Islet of Langerhans (tissue), 1 donor: ENCODE results near the gene CISH.

Experiments
- FAIRE-seq: peaks from one replicate; lab custom pipeline; 2011; peaks lifted over from hg19 to GRCh38; lab: Jason Lieb, UNC

The CISH gene

DNA sequence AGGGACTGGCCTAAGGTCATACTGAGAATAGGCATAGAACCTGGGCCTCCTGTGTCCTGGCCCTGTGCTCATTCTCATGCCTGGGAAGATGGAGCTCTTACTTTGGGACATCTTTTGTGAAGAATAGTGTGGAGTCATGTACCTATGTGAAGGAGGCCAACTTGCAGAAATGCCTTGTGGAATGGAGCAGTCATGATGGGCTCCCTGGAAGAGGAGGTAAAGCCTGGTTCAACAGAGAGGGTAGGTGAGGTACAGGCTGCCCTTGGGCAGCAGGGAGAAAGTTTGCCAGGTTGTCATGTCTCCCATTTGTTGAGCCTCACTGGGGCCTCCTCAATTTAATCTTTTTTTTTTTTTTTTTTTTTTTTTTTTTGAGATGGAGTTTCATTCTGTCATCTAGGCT, 23.5 kb upstream of the CISH start:
- no peak for FAIRE-seq

DNA sequence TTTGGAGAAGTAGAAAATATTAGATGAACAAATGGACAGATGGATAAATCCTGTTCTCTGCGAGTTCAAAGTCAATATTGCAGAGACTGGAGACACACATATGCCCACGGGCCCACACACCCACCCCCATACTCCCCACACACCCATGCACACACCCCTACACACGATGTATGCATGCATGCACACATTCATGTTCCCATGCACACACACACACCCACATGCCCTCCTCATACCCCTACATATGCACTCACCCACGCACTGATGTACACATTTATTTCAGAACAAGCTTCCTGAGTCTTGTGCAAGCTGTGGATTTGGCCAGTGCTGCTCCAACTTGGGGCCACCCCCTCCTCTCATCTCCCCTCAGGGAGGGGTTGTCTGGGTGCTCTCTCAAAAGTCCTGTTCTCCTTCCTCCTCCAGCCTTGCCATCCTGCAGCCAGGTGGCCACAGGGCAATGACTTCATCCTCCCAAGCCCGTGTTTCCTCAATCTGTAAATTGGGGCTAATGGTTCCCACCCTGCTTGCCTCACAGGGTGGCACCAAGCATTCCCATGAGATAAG, 21.7 kb upstream of the CISH start:
- FAIRE-seq: no peak

DNA sequence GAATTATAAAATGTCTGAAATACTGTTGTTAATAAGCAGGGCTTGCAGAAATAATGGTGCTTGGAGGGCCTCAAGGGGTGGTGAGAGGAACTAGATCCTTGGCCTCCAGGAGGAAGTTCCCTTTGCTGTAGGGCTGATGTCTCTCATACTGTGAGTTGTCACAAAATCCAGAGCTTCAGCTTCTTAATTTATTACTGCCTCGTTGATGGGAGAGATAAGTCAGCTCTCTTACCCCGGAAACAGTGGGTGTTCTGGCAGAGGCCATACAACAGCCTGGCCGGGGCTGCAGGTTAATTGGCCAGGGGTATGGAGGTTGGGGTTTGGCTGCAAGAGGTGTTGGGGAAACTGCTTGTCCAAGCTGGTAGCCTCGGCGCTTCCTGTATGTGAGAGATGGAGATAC, 20.9 kb upstream of the CISH start:
- no peak for FAIRE-seq

DNA sequence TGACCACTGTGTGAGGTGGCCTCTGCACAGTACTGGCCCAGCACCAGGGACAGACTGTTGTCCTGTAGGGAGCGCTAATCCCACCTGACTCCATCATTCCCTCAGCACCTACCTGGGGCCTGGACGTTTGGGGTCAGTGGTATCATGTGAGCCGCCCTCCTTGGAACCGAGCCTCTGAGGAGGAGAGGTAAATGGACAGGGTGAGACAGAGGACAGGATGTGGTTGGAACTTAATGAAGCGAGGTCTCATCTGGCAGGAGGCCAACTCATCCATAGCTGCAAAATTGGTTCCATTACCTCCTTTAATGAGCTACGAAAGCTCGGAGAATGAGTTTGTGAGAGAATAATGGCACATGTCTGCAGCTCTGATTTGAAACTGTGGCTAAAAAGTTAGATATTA, 19.3 kb upstream of the CISH start:
- FAIRE-seq: peak; percentile 92

DNA sequence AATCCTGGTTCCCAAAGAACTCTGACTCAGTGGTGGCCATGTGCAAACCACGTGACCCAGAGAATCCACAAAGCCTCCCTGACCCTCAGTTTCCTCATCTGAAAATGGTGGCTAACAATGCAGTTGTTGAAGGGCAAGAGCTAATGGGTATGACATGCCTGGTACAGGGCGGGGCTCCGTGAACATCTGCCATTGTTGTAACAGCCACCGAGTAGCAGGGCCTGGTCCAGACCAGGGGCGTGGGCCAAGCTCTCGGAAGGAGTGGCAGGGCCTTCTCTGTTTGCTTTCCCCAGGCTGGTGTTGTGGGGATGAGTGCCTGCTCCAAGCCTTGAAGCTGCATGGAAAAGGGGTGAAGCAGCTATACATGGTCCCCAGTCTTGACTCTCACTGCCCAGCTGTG, 18.8 kb upstream of the CISH start:
- FAIRE-seq: no peak

DNA sequence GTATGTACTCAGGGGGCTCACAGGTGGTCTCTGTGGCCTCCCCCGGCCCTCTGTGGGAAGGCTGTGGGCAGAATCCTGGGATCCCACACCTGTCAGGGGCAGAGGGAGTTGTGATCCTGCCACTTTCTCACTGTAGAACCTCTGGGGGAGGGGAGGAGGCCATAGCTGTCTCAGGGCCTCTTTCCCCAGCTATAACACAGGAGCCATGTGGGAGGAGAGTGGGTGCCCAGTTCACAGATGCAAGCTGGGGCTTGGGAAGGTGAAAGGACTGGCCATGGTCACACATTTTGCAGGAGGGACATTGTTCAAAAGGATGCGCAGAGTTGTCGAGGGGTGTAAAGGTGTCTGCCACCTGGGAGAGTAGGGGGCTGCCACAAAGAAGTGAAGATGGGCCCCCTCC, 17.0 kb upstream of the CISH start:
- no peak for FAIRE-seq

DNA sequence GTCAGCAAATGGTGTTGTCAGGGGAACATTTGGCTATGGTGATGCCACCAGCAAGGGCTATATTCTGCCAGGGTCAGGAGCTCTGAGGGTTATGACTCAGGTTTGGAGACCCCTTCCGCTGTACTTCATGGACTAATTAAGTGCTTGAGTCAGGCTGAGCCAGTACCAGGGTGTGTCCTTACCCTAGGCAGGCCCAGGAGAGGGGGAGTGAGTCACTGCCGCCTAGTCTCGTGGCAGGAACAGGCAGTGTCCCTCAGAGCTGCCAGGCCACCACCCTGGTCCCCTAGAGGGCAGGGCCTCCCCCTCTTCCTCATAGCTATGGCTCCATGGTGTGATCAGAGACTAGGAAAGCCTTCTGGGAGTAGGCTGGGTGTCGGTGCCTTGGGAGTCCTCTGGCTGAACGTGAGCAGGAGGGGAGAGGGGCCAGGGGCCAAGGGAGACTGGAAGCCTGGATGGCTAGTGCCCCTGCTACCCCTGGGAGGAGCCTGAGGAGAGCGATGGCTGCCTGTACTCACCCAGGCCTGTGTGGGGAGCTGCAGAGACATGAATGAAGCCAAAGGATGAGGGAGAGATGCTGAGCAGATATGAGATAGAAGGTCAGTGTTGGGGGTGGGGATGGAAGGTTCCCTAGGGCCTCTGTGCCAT, 16.0 kb upstream of the CISH start:
- no peak for FAIRE-seq

DNA sequence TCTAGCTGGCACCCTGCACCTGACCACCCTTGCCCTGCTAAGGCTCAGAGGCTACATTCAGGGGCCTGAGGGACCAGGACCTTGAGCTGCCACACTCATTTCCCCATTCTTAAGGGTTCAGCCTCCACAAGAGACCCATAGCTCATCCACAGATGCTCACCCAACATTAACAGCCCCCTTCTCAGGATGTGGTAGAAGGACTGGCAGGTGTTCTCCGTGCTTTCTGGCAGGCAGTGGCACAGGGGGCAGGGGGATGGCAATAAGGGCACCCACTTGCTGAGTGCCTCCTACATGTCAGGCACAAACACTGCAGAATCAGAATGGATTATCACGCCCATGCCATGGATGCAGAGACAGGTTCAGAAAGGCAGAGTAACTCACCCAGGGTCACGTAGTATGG, 14.8 kb upstream of the CISH start:
- no peak for FAIRE-seq

DNA sequence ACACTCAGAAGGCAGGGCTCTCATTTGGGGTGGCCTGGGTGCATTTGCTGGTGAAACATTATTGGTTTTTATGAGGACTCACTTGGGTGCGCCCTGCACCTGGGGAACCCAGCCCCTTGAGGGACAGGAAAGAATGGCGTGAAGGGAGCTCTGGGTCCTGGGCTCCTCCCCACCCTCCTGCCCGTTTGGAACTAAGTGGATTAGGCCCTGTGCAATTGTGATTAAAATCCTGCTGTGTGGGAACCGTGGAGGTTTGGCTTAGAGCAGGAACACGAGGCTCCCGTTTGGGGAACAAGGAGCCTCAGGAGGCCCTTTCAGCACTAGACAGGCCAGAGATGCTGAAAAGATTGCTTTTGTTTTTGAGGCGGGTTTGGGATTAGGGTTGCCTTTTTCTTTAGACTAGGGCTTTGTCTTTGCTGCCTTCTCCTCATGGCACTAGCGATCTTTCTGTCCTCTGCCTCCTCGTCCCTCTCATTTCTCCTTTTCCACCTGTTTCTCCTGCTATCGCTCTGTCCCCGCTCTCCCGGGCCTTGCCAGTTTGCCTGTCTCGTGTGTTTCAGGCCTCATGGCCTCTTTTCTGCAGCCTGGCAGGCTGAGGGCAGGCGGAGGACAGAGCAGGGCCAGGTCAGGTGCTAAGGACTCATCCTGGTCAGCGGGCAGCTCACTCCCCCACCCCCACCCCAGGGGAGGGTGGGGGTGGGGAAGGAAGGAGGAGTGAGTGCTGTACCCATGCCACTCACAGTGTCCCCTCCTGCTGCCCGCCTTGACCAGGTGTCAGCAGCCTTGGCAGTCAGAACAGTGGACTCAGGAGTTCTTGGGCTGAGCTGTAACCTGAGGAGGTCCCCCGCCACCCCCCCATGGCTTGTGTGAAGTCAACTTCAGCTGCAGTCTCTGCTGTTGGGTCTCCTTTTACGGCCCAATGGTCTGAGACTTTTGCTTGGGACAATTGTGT, 13.9 kb upstream of the CISH start:
- no peak for FAIRE-seq

DNA sequence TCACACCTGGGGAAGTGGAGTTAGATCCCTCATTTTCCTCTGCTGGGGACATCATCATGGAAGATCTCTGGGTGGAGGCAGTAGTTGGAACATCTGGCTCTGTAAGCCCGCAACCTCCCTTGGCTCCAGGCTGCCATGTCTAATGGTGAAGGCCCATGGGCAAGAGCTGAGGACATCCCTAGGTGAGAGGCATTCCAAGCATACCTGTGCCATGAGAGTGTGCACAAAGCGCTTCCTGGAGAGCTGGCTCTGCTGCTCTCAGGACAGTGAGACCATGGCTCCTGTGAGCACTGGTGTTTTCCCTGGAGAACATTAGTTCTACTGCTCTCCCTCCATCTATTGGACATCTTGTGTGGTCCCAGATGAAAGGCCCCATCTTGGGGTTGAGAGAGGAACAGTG, 13.1 kb upstream of the CISH start:
- no peak for FAIRE-seq

DNA sequence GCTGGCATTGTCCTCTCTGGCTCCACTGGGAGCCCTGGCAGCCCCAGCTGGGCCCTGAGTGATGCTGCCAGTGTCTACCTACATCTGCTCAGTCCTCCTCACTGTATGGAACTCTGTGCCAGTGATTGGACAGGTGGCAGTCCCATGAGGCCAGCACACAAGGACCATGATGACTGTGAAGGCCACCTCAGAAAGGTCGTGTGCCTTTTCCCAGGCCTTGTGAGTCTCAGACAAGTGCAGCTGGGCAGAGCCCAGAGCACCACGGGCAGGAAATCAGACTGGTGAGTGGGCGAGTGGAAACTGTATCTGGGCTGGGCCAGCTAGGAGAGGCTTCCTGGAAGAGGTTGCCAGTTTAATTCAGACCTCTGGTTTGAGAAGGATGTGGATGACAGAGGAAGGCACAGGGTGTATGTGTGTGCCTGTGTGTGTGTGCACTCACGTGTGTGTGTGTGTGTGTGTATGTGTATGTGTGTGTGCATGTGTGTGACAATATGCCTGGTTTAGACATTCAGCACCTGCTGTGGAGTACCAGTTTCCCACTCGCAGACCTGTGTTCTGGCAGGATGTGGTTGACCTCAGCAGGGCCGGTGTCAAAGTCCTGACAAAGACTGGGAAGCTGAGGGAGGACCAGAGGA, 12.4 kb upstream of the CISH start:
- no peak for FAIRE-seq

DNA sequence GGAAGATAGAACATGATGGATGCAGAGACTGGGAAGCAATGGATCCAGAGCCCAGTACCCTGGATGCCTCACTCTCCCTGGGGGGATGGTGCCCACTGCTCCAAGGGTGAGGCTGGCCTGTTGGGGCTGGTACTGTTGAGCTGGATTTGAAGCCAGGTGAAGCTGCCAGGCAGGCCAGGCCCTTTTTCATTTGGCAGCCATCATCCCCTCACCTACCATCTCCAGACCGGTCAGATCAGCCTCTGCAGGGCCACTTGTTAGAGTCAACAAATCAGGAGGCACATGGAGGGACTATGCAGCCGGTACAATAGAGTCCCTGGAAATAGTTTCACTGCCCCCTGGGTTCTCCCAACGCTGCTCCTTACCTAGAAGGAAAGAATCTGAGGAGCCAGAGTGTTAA, 11.3 kb upstream of the CISH start:
- FAIRE-seq: no peak

DNA sequence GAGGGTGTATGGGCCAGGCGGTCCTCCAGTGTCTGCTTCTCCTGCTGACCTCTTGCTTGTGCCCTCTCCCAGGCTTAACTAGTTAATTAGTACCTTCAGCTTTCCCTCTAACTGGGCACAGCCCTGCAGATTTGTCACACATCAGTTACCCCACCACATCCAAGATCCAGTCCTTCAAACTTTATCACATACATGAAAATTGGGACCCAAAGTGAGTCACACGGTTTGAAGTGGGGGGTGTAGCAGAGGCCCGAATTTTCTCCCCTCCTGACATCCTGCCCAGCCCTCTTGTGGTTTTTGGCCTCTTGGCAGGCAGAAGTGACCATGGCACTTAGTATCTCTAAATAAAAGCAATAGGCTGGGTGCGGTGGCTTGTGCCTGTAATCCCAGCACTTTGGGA, 9.2 kb upstream of the CISH start:
- no peak for FAIRE-seq

DNA sequence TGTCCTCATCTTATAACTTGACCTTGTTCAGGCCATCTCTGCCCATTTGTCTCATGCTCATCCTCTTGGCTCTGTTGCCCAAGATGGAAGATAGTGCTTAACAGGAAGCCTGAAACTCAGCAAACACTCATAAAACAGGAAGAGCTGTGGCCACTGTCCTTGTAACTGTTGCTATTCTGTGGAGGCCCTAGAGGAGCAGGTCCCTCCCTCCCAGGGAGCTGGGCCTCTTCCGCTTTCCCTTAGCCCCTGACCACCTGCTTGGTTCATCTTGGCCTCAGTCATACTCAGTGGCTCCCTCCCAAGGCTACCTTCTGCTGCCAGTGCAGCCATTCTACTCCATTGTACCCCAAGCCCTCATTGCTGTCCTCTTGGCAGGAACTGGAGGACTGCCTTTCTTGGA, 8.8 kb upstream of the CISH start:
- no peak for FAIRE-seq

DNA sequence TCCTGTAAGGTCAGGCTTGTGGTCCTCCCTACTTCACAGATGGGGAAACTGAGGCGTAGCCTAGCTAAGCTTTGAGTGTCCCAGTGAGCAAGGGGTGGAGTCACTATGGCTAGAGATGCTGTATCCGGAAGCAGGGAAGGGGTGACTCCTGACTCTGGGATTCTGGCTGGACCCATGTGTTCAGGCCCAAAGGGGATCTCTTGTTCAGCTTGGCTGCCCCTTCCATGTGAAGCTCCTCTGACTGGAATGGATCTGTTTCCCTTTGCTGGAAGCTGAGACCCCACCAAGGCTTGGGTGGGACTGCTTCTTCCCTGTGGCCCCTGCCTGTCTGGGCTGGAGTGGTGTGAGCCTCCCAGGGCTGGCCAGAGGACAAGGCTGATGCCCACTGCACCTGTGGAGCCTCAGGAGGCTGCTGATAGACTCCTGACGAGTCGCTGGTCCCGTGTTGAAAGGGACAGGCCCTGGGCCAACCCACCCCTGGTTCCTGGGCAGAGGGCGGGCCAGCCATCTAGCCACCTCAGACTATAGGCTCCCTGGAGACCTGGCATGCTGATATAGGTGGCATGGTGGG, 6.4 kb upstream of the CISH start:
- no peak for FAIRE-seq

DNA sequence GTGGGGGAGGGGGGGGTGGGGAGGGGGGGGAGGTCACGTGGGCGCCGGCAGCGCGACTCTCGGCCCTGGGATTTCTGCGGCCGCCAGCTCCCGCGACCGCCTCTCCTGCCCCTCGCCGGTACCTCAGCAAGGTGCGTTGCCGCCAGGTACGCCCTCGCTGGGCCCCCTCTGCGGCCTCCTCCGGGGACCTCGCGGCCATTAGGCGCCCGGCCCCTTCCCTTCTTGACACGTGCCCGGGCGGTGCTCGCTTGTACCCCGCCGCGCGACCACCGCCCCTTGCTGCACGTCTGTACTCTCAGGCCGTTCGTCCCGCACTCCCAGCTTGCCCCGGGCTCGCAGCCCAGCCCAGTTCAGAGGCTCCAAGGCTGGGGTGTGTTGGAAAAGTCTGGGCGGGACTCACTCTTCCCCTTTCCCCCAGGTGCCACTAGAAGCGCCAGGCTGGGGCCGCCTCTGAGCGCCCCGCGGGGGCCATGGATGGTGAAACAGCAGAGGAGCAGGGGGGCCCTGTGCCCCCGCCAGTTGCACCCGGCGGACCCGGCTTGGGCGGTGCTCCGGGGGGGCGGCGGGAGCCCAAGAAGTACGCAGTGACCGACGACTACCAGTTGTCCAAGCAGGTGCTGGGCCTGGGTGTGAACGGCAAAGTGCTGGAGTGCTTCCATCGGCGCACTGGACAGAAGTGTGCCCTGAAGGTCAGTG, 5.7 kb upstream of the CISH start, which contains the start of gene MAPKAPK3:
Gene MAPKAPK3, plus strand, starts transcription at position 56 of the 696 bp plus-strand sequence. Its CDS starts 415 bp downstream, at position 471.
- no peak for FAIRE-seq

DNA sequence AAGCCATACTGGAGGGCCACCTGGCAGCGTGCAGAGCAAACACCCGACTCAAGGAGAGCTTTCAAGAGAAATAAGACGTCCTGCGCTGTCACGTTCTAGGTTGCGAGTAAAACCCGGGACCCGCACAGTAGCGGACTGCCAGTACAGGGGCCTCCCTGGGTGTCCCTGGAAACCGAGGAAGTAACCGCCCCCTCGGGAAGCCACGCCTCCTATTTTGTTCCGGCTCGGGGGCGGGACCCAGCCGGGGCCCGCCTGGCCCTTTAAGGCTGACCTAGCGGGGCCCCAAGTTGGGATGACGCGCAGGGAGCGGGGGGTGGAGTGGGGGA, 5.2 kb upstream of the CISH start:
- no peak for FAIRE-seq

DNA sequence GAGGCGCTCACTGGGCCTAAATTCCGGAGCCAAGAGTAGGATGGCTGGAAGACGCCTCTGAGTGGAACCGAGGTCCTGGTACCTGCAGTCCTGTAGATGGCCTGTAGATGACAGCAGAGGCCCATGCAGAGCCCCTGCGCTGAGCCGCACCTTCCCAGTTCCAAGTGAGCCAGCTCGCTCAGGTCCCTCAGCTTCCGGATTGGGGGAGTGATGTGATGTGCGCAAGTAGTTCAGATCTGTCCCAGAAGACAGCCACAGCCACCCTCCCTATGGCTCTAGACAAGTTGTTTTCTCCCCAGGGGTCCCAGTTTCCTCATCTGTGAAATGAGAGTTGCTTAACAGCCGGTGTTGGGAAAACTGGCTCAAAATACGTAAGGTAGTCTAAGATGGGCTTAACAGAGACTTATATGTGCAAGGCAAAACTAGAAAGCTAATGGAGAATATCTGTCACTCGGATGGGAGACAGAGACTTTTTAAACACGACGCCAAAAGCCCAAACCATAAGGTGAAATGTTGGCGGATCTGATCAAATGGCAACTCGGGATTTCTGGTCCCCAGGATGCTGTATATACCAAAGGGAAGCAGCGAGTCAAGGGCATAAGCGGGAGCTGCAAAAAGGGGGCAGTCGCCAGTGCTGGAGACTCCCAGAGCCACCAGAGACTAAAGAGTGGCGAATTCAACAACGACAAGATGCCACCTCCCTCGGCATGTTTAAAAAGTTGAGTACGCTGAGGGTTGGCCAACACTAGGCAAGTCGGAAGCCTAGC, 4.6 kb upstream of the CISH start:
- FAIRE-seq: no peak

DNA sequence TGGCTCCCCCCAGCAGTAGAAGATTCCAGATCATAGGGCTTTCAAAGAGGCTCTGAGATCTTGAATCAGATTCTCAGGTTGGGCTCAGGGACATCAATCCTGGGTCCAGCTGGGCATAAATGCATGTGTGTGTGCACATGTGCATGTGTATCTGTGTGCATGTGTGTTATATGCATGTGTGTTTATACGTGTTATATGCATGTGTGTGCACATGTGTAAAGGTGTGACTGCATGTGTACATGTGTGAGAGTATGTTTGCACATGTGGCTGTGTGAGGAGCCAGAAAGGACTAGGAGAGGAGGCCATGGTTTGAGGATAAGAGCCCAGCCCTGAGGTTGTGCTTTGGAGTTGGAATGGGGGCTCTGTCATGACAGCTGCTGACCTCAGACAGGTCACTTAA, 3.6 kb upstream of the CISH start:
- FAIRE-seq: no peak

DNA sequence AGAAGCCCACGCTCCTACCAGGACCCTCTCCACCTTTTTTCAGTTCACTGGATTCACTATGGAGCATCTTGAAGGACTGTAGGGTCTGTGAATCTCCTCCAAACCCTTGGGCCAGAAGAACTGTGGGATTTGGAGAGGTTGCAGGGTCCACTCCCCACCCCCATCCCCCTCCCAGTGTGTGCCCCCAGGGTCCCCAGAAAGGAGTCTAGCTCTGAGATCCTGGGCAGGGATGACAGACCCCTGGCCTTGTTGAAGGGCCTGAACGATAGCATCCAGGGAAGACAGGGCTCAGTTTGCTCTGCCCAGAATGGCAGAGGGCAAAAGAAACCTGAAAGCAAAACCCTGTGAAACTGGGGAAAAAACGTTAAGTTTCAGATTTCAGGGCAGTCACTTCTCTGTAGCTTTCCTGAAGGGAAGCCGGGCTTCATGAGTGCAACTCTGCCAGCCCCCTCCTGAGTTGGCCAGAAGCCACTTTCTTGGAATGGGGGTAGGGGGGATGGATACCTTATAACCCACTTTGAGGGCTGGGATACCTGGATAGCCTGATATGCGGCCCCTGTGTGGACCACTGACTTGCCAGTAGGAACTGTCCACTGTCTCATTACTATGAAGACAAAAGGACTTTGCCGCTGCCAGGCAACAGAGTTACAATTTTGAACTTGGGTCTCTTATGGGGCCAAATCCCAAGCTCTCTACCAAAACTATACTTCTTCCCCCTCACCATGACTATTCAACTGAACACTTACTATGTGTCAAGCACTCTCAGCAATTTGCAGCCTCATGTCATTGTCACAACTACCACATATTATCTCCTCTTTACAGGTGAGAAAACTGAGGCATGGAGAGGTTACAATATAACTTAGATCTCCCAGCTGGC, 1.6 kb upstream of the CISH start:
- FAIRE-seq: no peak
